Cerebellar cortex (tissue), 1 donor: ENCODE results near the gene MARCO.
"Not testable (repeated sequence)": the region's sequence is repeated elsewhere in the genome, so short reads cannot be mapped to it uniquely, and the experiment has no call there.

Source experiments
- DNase-seq: peaks from one replicate; pipeline ENCODE4 v3.0.0-alpha.2; 2015; ENCODE audit warnings: low spot score

The MARCO gene

DNA sequence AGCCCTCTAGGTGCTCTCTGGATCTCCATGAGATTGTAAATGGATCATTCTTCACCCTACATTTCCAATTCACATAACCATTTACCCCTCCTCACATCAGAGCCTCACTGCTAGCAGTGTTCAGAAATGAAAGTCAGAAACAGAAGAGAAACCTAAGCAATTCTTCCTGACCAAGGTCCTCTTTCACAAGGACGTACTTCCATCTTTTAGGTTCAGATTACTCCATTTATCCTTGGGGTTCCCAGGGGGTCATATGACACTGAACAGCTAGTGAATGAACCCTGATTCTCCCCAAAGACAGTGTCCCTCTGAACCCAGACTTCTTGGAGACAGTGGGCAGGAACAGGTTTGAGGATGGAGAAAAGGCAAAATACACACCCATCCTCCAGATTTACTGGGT is 12.9 kb upstream of the MARCO start:
- DNase-seq, result no peak

- DNase-seq, result no peak
Observed at GRCh38 chr2:118932949-118933348, 9.0 kb upstream of the MARCO start.

GRCh38 chr2:118936306-118936705 is 5.7 kb upstream of the MARCO start:
- DNase-seq, result no peak

GRCh38 chr2:118936936-118937335 is 5.1 kb upstream of the MARCO start:
- no peak for DNase-seq

DNA sequence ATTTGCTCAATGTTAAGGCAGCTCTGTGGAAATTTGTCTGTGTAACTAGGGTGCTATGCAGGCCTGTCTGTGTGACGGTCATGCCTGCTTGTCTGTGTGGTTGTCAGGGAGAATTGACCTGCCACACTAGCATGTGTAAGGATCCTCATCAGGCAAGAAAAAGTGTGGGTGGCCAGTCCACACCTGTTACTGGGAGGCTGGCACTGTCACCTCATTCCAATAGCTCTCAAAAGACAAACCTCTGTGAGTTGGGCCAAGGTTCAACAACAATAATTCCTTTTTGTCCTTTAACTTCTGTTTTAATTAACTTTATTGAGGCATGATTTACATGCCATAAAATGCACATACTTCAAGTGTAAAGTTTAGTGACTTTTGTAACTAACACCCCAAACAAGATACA is 4.2 kb upstream of the MARCO start:
- no peak for DNase-seq

DNA sequence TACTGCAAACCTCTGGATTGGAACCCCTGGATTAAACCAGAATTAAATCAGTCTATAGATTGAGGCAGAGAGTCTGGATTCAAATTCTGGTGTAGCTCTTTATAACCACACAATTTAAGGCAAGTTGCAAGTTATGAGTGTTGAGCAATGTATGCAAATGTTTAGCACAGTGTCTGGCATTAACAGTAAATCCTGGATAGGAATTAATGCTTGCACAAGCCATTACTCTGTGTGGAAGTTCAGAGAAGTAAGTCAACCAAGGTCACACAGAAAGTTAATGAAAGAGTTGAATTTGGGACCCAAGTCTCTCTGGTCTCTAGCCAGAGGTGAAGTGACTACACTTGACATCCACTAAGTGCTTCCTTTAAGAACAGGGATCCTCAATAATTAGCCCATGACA is 2.0 kb upstream of the MARCO start:
- no peak for DNase-seq

GRCh38 chr2:118940486-118941120 is 1.4 kb upstream of the MARCO start:
- no peak for DNase-seq

DNA sequence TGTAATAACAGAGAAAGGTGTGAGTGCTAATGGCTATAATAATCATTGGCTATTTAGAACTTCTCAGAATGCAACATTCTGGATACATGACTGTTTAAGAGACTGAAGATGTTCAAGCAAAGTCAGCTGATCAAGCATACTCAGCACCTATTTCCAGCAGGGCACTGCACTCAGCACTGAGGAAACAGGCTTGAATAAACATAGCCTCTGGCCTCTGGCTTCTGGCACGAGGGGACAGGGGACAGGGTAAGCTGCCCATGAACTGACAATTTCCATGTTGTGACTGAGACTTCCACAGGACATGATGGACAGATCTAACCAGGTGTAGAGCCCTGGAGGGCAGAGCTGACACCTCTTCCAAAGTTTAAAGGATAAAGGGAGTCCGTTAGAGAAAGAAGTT is 1.3 kb downstream of the MARCO start:
- DNase-seq, result no peak

GRCh38 chr2:118945881-118946280 is 3.9 kb downstream of the MARCO start:
- no peak for DNase-seq

- DNase-seq, result not testable (repeated sequence)
Observed at GRCh38 chr2:118948266-118948665, 6.3 kb downstream of the MARCO start.

DNA sequence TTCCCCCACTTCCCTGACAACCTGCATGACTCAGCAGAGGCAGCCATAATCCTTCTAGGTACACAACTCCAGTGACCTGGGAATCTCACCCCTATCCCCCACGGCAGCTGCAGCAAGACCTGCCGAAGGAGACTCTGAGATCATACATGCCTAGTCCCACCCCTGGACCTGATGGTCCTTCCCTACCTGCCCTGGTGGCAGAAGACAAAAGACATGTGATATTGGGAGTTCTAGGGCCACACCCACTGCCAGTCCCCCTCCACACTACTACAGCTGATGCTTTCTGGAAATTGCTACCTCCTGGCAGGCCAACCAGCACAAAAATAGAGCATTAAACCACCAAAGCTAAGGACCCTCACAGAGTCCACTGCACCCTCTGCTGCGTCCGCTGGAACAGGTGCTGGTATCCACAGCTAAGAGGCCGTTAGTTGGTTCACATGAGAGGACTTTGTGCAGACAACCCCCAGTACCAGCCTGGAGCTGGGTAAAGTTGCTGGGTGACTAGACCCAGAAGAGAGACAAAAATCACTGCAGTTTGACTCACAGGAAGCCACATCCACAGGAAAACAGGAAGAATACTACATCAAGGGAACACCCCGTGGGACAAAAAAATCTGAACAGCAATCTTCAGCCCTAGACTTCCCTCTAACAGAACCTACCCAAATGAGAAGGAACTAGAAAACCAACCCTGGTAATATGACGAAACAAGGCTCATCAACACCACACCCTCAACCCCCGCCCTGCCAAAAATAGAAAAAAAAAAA is 12.5 kb downstream of the MARCO start:
- no peak for DNase-seq

DNA sequence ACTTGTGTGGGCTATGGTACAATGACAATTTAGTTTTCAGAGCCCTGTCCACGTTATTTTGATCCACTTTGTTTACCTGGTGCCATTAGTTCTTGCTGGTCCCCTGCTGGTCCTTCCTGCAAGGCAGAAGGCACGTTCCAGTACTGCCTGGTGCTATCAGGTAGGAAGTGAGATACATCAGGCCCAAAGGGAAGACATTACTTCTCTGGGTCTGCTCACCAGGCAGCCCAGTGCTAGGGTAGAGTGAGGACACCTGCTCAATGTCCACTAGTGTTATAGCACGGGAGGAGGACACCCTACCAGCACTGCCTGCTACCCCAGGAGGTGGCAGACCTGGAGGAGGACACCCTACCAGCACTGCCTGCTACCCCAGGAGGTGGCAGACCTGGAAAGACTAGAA is 23.7 kb downstream of the MARCO start:
- DNase-seq, result no peak

GRCh38 chr2:118967124-118967880 is 25.3 kb downstream of the MARCO start:
- no peak for DNase-seq

GRCh38 chr2:118968042-118968441 is 26.0 kb downstream of the MARCO start:
- DNase-seq, result no peak

DNA sequence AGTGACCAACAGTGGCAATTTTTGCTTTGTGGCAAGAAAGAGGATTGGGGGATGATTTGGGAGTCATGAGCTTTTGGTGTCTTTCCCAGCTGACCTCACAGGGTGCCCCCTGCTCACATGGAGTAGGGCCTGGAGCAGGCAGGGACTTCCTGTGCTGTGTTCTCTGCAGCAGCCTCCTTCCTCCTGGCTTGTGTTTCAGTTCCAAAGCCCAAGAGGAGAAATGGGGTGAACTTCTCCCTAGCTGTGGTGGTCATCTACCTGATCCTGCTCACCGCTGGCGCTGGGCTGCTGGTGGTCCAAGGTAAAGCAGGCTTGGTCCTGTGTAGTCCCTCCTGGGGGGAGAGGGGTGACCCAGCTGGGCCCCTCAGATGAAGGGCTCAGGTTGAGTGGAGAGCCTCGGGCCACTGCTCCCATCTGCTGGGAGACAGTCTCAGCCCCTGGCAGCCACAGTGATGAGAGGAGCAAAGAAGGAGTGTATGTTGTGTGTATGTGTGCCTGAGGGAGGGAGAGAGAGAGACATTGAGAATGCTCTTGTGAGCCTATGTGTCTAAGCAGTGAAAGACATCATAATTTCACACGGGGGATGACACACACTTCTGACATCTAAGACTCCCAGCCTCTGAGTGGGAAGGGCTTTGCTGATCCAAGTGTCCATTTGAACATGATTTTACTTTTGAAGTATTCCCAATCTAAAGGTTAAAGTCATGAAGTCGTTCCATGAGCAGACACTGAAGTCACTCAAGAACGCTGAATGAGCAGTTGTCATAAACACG is 27.2 kb downstream of the MARCO start:
- no peak for DNase-seq

GRCh38 chr2:118969734-118970395 is 27.9 kb downstream of the MARCO start:
- DNase-seq, result no peak

- no peak for DNase-seq
Observed at GRCh38 chr2:118970396-118971135, 28.6 kb downstream of the MARCO start.

DNA sequence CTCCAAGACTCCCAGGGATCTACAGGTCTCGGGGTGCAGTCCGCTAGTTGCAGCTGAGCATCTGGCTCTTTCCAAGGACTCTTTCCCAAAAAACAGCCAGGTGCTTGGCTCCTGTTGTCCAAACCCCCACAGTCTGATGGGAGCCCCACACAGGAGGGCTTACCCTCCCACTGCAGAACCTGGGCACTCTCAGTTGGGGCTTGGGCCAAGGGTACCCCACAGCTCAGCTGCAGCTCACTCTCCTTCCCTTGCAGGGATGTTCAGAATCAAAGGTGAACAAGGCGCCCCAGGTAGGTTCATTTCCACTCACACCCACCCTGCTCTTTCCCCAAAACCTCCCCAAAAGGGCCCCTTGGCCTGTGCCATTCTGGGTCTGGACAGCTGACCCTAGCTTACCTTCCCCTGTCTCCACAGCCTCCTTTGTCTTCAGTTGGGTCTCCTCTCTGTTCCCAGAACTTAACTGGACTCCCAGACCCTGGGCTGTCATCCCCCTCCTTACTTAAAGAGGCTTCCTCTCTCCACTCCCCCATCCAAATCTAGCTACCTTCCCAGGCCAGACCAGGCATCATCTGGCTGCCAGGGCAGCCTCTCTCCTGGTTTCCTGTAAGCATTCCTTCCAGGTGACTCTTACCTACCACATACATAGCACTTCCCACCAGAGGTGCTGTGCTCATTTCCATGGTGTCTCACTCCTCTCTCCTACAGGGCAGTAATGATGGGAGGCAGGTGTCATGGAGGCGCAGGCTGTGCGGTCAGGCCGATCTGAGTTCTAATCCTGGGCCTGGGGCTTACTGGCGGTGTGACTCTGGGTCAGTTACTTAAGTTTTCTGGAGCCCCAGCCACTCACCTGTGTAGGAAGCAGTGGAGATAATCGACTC is 29.5 kb downstream of the MARCO start:
- no peak for DNase-seq

GRCh38 chr2:118973542-118973951 is 31.6 kb downstream of the MARCO start:
- no peak for DNase-seq
